Small intestine (tissue), 7 donors: ENCODE results near the gene CT55. TPM values are rescaled to one million over a fixed set of nuclear protein-coding genes. Genes with fewer than 3 reads are reported as not detected.
"Not testable (repeated sequence)": the region's sequence is repeated elsewhere in the genome, so short reads cannot be mapped to it uniquely, and the experiment has no call there.

Experiments
- DNase-seq, 2 donors: peaks; one replicate each; pipeline versions ENCODE4 v3.0.0 to v3.0.0-alpha.2; 2013
- FAIRE-seq: peaks from 2 replicates; lab custom pipeline; 2012; peaks lifted over from hg19 to GRCh38; lab: Jason Lieb, UNC
- H3K27ac ChIP-seq, 3 donors: one replicate each; pipeline ENCODE4 v1.5.1; 2013; ENCODE audit warnings: low read length in 2 of 3, mild to moderate bottlenecking in 2 of 3, control low read depth in 1 of 3, inconsistent platforms in 1 of 3, low read depth in 1 of 3, moderate library complexity in 1 of 3
- H3K27me3 ChIP-seq, 3 donors: one replicate each; pipeline ENCODE4 v1.6.1; 2013; ENCODE audit warnings: low read length in 3 of 3, inconsistent platforms in 1 of 3; ENCODE audit not compliant: control insufficient read depth in 3 of 3, insufficient read depth in 3 of 3
- H3K36me3 ChIP-seq, 3 donors: one replicate each; pipeline ENCODE4 v1.6.1; 2013; ENCODE audit warnings: low read length in 3 of 3, inconsistent platforms in 1 of 3, low read depth in 1 of 3, mild to moderate bottlenecking in 1 of 3, moderate library complexity in 1 of 3; ENCODE audit not compliant: control insufficient read depth in 3 of 3, insufficient read depth in 2 of 3
- H3K4me1 ChIP-seq, 3 donors: one replicate each; pipeline ENCODE4 v1.6.1; 2013; ENCODE audit warnings: low read length in 2 of 3, inconsistent platforms in 1 of 3, low read depth in 1 of 3, mild to moderate bottlenecking in 1 of 3, moderate library complexity in 1 of 3; ENCODE audit not compliant: control insufficient read depth in 3 of 3, insufficient read depth in 2 of 3
- H3K4me3 ChIP-seq, 3 donors: one replicate each; pipeline ENCODE4 v1.5.1; 2013; ENCODE audit warnings: low read length in 3 of 3, control low read depth in 1 of 3, inconsistent platforms in 1 of 3, low read depth in 1 of 3, mild to moderate bottlenecking in 1 of 3, moderate library complexity in 1 of 3
- H3K9me3 ChIP-seq, 2 donors: one replicate each; pipeline ENCODE4 v1.6.1; 2013; ENCODE audit warnings: low read depth in 1 of 2, low read length in 1 of 2; ENCODE audit not compliant: control insufficient read depth in 2 of 2, insufficient read depth in 1 of 2
- WGBS, 3 donors: extraction: QIAGEN DNeasy Blood & Tissue Kit; methylation state at CpG; one replicate each; pipeline ENCODE4 v1.1.7; 2013; 5-methylcytosine and 5-hydroxymethylcytosine counted together
- polyA plus RNA-seq, 4 donors: library from polyadenylated mRNA; stranded (reverse) in 3 of 4; unstranded in 1 of 4; fragments of 200-250 nt in 3 of 4; fragments of 120-200 nt in 1 of 4; gene quantifications; one replicate each; pipeline versions ENCODE4 v1.2.1 to v1.2.3, GENCODE V29; 2013
- donor health status: healthy with polysubstance abuse.
- donor health status: control.
- donor health status: control.
- donor health status: Bipolar disorder and iron deficiency.
- donor health status: healthy.

Gene CT55
- polyA plus RNA-seq, 4 donors: not detected

- no peaks in the 10 kb centered on the region for H3K9me3 ChIP-seq
- no peaks in the 10 kb centered on the region for H3K4me1 ChIP-seq
- H3K4me3 ChIP-seq: no peak overlapping the region
- H3K36me3 ChIP-seq: no peaks in the 10 kb centered on the region
- FAIRE-seq (no peak), DNase-seq (no peak)
- H3K27ac ChIP-seq: no peak overlapping the region
- H3K27me3 ChIP-seq: no peaks in the 10 kb centered on the region
- 51 to 78% (median 65%) methylated on average over 3 of the region's 3 CpGs for WGBS, 3 donors
Measured at GRCh38 chrX:135178636-135179035, 7.4 kb upstream of the CT55 start.

DNA sequence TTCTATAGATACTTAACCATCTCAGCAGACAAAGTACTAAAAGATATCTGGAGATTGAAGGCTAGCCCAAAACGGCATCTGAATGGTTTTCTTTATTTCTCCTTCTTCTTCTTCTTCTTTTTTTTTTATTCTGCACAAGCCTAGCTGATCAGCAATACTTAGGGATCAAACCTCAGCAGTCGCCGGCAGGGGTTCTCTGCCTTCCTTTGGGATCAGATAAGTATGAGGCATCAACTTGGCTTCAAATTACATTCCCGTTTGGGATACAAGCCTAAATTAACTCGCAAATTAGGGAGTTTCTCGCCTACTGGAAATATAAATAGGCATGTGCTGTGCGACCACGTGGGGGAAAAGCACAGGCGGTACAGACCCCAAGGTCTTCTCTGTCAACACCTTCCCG lies 730 bp downstream of the CT55 start:
- no peak overlapping the region for H3K27ac ChIP-seq
- H3K9me3 ChIP-seq: no peaks in the 10 kb centered on the region
- no peaks in the 10 kb centered on the region for H3K36me3 ChIP-seq
- no peak overlapping the region for H3K4me3 ChIP-seq
- H3K27me3 ChIP-seq: no peaks in the 10 kb centered on the region
- 84 to 92% (median 90%) methylated on average over 10 of the region's 10 CpGs for WGBS, 3 donors
- DNase-seq (no peak), FAIRE-seq (no peak)
- H3K4me1 ChIP-seq: no peaks in the 10 kb centered on the region

DNA sequence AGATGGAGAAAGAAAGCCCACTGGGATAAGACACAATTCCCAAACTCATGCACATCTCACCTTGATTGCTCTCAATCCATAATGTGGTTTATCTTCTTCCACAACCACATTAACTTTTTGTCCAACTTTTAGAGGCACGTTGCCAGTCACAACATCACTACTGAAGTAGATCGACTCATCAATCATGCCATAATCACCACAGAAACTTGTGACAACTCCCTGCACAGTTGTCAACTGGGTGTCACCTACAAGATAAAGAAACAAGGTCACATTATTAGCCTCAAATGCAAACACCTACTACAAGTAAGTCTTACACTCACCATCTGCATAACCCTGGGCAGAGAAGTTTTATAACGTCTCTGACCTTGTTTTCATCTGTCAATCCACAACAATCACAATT lies 1.7 kb downstream of the CT55 start:
- H3K36me3 ChIP-seq, H3K27me3 ChIP-seq, FAIRE-seq, H3K4me1 ChIP-seq, H3K27ac ChIP-seq, H3K9me3 ChIP-seq, DNase-seq, H3K4me3 ChIP-seq: not testable (repeated sequence)
- 50 to 70% (median 65%) methylated on average over 3 of the region's 3 CpGs for WGBS, 3 donors

GRCh38 chrX:135168486-135168885 lies 2.7 kb downstream of the CT55 start:
- Histone ChIP-seq H3K9me3 (no peaks in the 10 kb centered on the region), H3K27ac (no peak overlapping the region), H3K4me1 (no peaks in the 10 kb centered on the region), H3K27me3 (no peaks in the 10 kb centered on the region), H3K36me3 (no peaks in the 10 kb centered on the region), H3K4me3 (no peak overlapping the region)
- 37 to 42% (median 39%) methylated on average over 3 of the region's 3 CpGs for WGBS, 3 donors
- no peak for FAIRE-seq
- DNase-seq: no peak

GRCh38 chrX:135154688-135155087 lies 16.5 kb downstream of the CT55 start:
- not testable (repeated sequence) for H3K36me3 ChIP-seq, H3K27ac ChIP-seq, H3K27me3 ChIP-seq, H3K4me1 ChIP-seq, H3K4me3 ChIP-seq, FAIRE-seq, H3K9me3 ChIP-seq, DNase-seq
- no CpG with 5 or more reads among the region's 3 CpGs for WGBS, 3 donors

DNA sequence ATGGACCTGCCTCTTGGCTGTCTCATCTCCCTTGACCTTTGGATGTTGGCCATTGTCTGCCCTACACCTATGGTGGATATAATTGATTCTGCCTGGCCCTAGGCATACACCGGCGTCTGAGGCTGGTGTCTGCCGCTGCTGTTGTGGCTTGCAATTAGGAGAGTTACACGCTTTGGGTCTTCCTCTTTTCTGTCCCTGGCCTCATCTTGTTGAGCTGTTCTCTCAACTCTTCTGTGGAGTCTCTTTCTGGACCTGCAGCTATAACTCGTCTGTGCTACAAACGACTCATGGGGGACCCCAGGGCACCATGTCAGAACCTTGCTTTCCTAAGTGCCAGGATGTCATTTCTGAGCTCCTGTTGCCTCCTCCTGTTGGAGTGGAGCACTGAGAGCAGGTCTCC lies 45.1 kb downstream of the CT55 start:
- no CpG with 5 or more reads among the region's 6 CpGs for WGBS, 3 donors
- H3K4me3 ChIP-seq, FAIRE-seq, DNase-seq, H3K27ac ChIP-seq, H3K9me3 ChIP-seq, H3K4me1 ChIP-seq, H3K27me3 ChIP-seq, H3K36me3 ChIP-seq: not testable (repeated sequence)

- not testable (repeated sequence) for H3K9me3 ChIP-seq, H3K36me3 ChIP-seq, FAIRE-seq, H3K27ac ChIP-seq, H3K27me3 ChIP-seq, H3K4me1 ChIP-seq, DNase-seq, H3K4me3 ChIP-seq
- no CpG with 5 or more reads among the region's 1 CpG for WGBS, 3 donors
Measured at GRCh38 chrX:135120056-135120576, 51.1 kb downstream of the CT55 start, which contains the start of gene ETDB. Gene ETDB, minus strand, starts transcription at chrX:135120526. Its CDS starts 1,265 bp downstream, at chrX:135119261.

- H3K9me3 ChIP-seq, H3K36me3 ChIP-seq, H3K27me3 ChIP-seq, H3K27ac ChIP-seq, H3K4me1 ChIP-seq, FAIRE-seq, H3K4me3 ChIP-seq, DNase-seq: not testable (repeated sequence)
- WGBS, 3 donors: no CpG with 5 or more reads among the region's 2 CpGs
Measured at GRCh38 chrX:135116064-135116463, 55.1 kb downstream of the CT55 start.

DNA sequence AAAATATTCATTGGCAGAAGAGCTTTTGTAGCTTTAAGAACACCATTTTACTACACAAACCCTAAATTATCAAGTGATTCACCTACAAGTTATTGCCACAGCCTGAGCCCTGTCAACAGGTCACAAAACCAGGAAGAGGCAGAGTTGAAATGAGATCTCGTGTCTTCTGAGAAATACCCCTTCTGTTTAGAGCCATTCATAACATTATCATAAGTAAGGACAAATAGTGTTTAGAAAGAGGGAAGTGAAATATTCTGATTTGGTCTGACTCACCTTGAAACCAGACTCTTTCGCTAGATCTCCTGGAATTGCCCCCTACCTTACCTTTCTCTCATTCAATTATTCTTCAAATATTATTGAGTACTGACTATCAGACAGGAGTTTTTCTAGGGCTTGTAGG lies 56.8 kb downstream of the CT55 start:
- Histone ChIP-seq H3K9me3 (no peaks in the 10 kb centered on the region), H3K36me3 (no peaks in the 10 kb centered on the region), H3K27ac (no peak overlapping the region), H3K4me3 (no peak overlapping the region), H3K4me1 (no peaks in the 10 kb centered on the region), H3K27me3 (peaks cover 0 to 3% (median 0%) of the 10 kb centered on the region in 3 donors)
- WGBS, 3 donors: 51 to 55% (median 52%) methylated on average over 2 of the region's 2 CpGs
- DNase-seq (no peak), FAIRE-seq (no peak)
